ENCODE results near the gene MYL11.

The MYL11 gene

GRCh38 chr16:30418350-30419181, 44.0 kb downstream of the MYL11 start:
- ATAC-seq: no peak
- TF ChIP-seq SNAI2 (CRISPR knock-in tag; IDR thresholded peaks at IDR 0.05): no peak
- TF ChIP-seq TOX (CRISPR knock-in tag; IDR thresholded peaks at IDR 0.05; ENCODE audit: borderline replicate concordance): no peak
- no peak; the same call in 1 of the 2 replicates for TF ChIP-seq ZNF70 (CRISPR knock-in tag; IDR thresholded peaks at IDR 0.05)
- no peak for TF ChIP-seq ZFP3 (CRISPR knock-in tag; IDR thresholded peaks at IDR 0.05)
- no peak for TF ChIP-seq CSDC2 (CRISPR knock-in tag; IDR thresholded peaks at IDR 0.05)
- TF ChIP-seq TCF4 (CRISPR knock-in tag; IDR thresholded peaks at IDR 0.05; ENCODE audit: borderline replicate concordance): no peak
- no peak for TF ChIP-seq ZNF565 (CRISPR knock-in tag; conservative IDR thresholded peaks at IDR 0.05; ENCODE audit: low read depth)
- TF ChIP-seq CREB5 (CRISPR knock-in tag; IDR thresholded peaks at IDR 0.05; ENCODE audit: low read depth): no peak
- TF ChIP-seq POU6F1 (CRISPR knock-in tag; IDR thresholded peaks at IDR 0.05; ENCODE audit: borderline replicate concordance, low read depth): no peak
- TF ChIP-seq PPARA (CRISPR knock-in tag; IDR thresholded peaks at IDR 0.05; ENCODE audit: borderline replicate concordance): no peak

GRCh38 chr16:30421010-30421409, 46.4 kb downstream of the MYL11 start:
- no peak for ATAC-seq
- no peak for TF ChIP-seq TCF4 (CRISPR knock-in tag; IDR thresholded peaks at IDR 0.05; ENCODE audit: borderline replicate concordance)
- TF ChIP-seq ZFP30 (CRISPR knock-in tag; IDR thresholded peaks at IDR 0.05): no peak
- no peak for TF ChIP-seq ZNF70 (CRISPR knock-in tag; IDR thresholded peaks at IDR 0.05)
- TF ChIP-seq ARNTL (CRISPR knock-in tag; IDR thresholded peaks at IDR 0.05; ENCODE audit: borderline replicate concordance, low read depth): no peak
- no peak for TF ChIP-seq CSRNP3 (CRISPR knock-in tag; IDR thresholded peaks at IDR 0.05)
- TF ChIP-seq ISL1 (CRISPR knock-in tag; IDR thresholded peaks at IDR 0.05): no peak
- TF ChIP-seq ZNF565 (CRISPR knock-in tag; conservative IDR thresholded peaks at IDR 0.05; ENCODE audit: low read depth): no peak
- TF ChIP-seq PPARA (CRISPR knock-in tag; IDR thresholded peaks at IDR 0.05; ENCODE audit: borderline replicate concordance): no peak
- no peak for TF ChIP-seq GLIS3 (CRISPR knock-in tag; IDR thresholded peaks at IDR 0.05)
- no peak for TF ChIP-seq CREB5 (CRISPR knock-in tag; IDR thresholded peaks at IDR 0.05; ENCODE audit: low read depth)
- no peak for TF ChIP-seq ZFP3 (CRISPR knock-in tag; IDR thresholded peaks at IDR 0.05)
- no peak for TF ChIP-seq ESRRG (CRISPR knock-in tag; IDR thresholded peaks at IDR 0.05)
- TF ChIP-seq TOX (CRISPR knock-in tag; IDR thresholded peaks at IDR 0.05; ENCODE audit: borderline replicate concordance): no peak
- no peak for TF ChIP-seq PATZ1 (CRISPR knock-in tag; IDR thresholded peaks at IDR 0.05; ENCODE audit: borderline replicate concordance)
- no peak for TF ChIP-seq CSDC2 (CRISPR knock-in tag; IDR thresholded peaks at IDR 0.05)
- TF ChIP-seq ZNF8 (CRISPR knock-in tag; IDR thresholded peaks at IDR 0.05): no peak
- TF ChIP-seq BACH2 (CRISPR knock-in tag; IDR thresholded peaks at IDR 0.05; ENCODE audit: borderline replicate concordance): no peak
